NT2/D1 (cell line): Measurements from ENCODE around the gene APRT.
"Not testable (repeated sequence)": the region's sequence is repeated elsewhere in the genome, so short reads cannot be mapped to it uniquely, and the experiment has no call there.

Experiments
- DNase-seq: peaks from one replicate; pipeline ENCODE4 v3.0.0-alpha.2; 2011; ENCODE audit warnings: low read depth, low spot score
- H3K27me3 ChIP-seq: 2 replicates; pipeline ENCODE4 v1.6.0; 2011; ENCODE audit warnings: mild to moderate bottlenecking; ENCODE audit not compliant: insufficient read length, insufficient read depth
- H3K36me3 ChIP-seq: 2 replicates; pipeline ENCODE4 v1.6.1; 2011; ENCODE audit warnings: mild to moderate bottlenecking, low read length, mixed read lengths; ENCODE audit not compliant: insufficient read depth, insufficient read length
- H3K4me1 ChIP-seq: 2 replicates; pipeline ENCODE4 v1.5.1; 2011; ENCODE audit not compliant: insufficient read depth, insufficient read length
- H3K4me3 ChIP-seq: 2 replicates; pipeline ENCODE4 v1.5.1; 2011; ENCODE audit warnings: low read depth; ENCODE audit not compliant: insufficient read length
- H3K9ac ChIP-seq: 2 replicates; pipeline ENCODE4 v1.6.0; 2011; ENCODE audit warnings: low read depth; ENCODE audit not compliant: insufficient read length
- H3K9me3 ChIP-seq: 2 replicates; pipeline ENCODE4 v1.5.1; 2011; ENCODE audit warnings: mild to moderate bottlenecking, low read length; ENCODE audit not compliant: insufficient read depth
- SUZ12 ChIP-seq: IDR thresholded peaks from 2 replicates; pipeline ENCODE4 v1.6.1; 2011; ENCODE audit not compliant: insufficient read length, insufficient read depth; ENCODE audit errors: extremely low read depth
- YY1 ChIP-seq: IDR thresholded peaks from 2 replicates; pipeline ENCODE4 v1.6.1; 2011; ENCODE audit not compliant: insufficient read length, insufficient read depth
- ZNF274 ChIP-seq: IDR thresholded peaks from 2 replicates; pipeline ENCODE4 v1.6.1; 2011; ENCODE audit warnings: mild to moderate bottlenecking, low read depth, low read length

Gene APRT

GRCh38 chr16:88827727-88828126 is 16.0 kb upstream of the APRT start:
- DNase-seq, result no peak
- H3K9ac ChIP-seq, result no peak overlapping the region
- no peak for TF ChIP-seq YY1
- no peak for TF ChIP-seq ZNF274
- TF ChIP-seq SUZ12, result no peak
- peaks cover 6% of the 10 kb centered on the region for H3K4me1 ChIP-seq
- no peaks in the 10 kb centered on the region for H3K9me3 ChIP-seq
- no peak overlapping the region for H3K4me3 ChIP-seq
- peaks cover 42% of the 10 kb centered on the region for H3K36me3 ChIP-seq
- H3K27me3 ChIP-seq, result no peaks in the 10 kb centered on the region

GRCh38 chr16:88826070-88826840 is 14.5 kb upstream of the APRT start:
- Histone ChIP-seq H3K9me3 (no peaks in the 10 kb centered on the region), H3K36me3 (peaks cover 45% of the 10 kb centered on the region), H3K9ac (peak overlapping the region; percentile 45), H3K4me1 (peaks cover under 1% of the 10 kb centered on the region), H3K27me3 (no peaks in the 10 kb centered on the region), H3K4me3 (no peak overlapping the region)
- TF ChIP-seq SUZ12 (no peak), ZNF274 (no peak), YY1 (no peak)
- DNase-seq, result no peak

GRCh38 chr16:88825146-88825545 is 13.4 kb upstream of the APRT start:
- no peak overlapping the region for H3K4me3 ChIP-seq
- H3K9ac ChIP-seq, result no peak overlapping the region
- peaks cover 6% of the 10 kb centered on the region for H3K4me1 ChIP-seq
- TF ChIP-seq ZNF274, result no peak
- no peak for TF ChIP-seq SUZ12
- no peak for TF ChIP-seq YY1
- H3K9me3 ChIP-seq, result no peaks in the 10 kb centered on the region
- peaks cover 45% of the 10 kb centered on the region for H3K36me3 ChIP-seq
- no peaks in the 10 kb centered on the region for H3K27me3 ChIP-seq
- DNase-seq, result no peak

GRCh38 chr16:88824256-88825077 is 12.7 kb upstream of the APRT start:
- Histone ChIP-seq H3K4me3 (no peak overlapping the region), H3K9ac (no peak overlapping the region), H3K4me1 (peaks cover 6% of the 10 kb centered on the region), H3K36me3 (peaks cover 45% of the 10 kb centered on the region), H3K9me3 (no peaks in the 10 kb centered on the region), H3K27me3 (no peaks in the 10 kb centered on the region)
- DNase-seq, result no peak
- TF ChIP-seq ZNF274 (no peak), SUZ12 (no peak), YY1 (no peak)

GRCh38 chr16:88823646-88824045 is 11.9 kb upstream of the APRT start:
- DNase-seq, result not testable (repeated sequence)
- H3K36me3 ChIP-seq, result peaks cover 45% of the 10 kb centered on the region

GRCh38 chr16:88822281-88823040 is 10.7 kb upstream of the APRT start:
- H3K4me3 ChIP-seq, result no peak overlapping the region
- no peak for TF ChIP-seq ZNF274
- no peak for TF ChIP-seq SUZ12
- TF ChIP-seq YY1, result no peak
- peaks cover 45% of the 10 kb centered on the region for H3K36me3 ChIP-seq
- no peak overlapping the region for H3K9ac ChIP-seq
- H3K9me3 ChIP-seq, result no peaks in the 10 kb centered on the region
- no peaks in the 10 kb centered on the region for H3K27me3 ChIP-seq
- DNase-seq, result no peak
- H3K4me1 ChIP-seq, result peaks cover 6% of the 10 kb centered on the region

More at GRCh38 chr16:88823646-88824045, 11.9 kb upstream of the APRT start:
- H3K9ac ChIP-seq, H3K9me3 ChIP-seq, H3K4me3 ChIP-seq, H3K4me1 ChIP-seq, H3K27me3 ChIP-seq: not testable (repeated sequence)

GRCh38 chr16:88821168-88821850 is 9.6 kb upstream of the APRT start:
- H3K9me3 ChIP-seq, result no peaks in the 10 kb centered on the region
- peaks cover 6% of the 10 kb centered on the region for H3K4me1 ChIP-seq
- DNase-seq, result no peak
- no peak overlapping the region for H3K9ac ChIP-seq
- no peak overlapping the region for H3K4me3 ChIP-seq
- peaks cover 41% of the 10 kb centered on the region for H3K36me3 ChIP-seq
- H3K27me3 ChIP-seq, result no peaks in the 10 kb centered on the region
- TF ChIP-seq ZNF274 (no peak), YY1 (no peak), SUZ12 (no peak)
